ENCODE measurements around the gene CDKL1.

DNA sequence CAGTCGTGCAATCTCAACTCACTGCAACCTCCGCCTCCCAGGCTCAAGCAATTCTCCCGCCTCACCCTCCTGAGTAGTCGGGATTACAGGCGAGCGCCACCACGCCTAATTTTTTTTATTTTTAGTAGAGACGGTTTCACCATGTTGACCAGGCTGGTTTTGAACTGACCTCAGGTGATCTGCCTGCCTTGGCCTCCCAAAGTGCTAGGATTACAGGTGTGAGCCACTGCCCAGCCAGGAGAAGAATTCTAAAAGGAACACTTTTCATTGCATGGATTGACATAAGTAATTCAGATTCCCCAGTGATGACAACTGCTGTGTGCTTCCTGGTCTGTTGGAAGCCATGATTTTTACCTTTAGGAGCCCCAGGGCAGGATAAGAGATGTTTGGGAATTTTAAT, 62.5 kb downstream of the CDKL1 start:
- TF ChIP-seq EZH2 (IDR thresholded peaks at IDR 0.05; ENCODE audit: low read length, unreplicated experiment), result no peak
- TF ChIP-seq, protein P1, sequence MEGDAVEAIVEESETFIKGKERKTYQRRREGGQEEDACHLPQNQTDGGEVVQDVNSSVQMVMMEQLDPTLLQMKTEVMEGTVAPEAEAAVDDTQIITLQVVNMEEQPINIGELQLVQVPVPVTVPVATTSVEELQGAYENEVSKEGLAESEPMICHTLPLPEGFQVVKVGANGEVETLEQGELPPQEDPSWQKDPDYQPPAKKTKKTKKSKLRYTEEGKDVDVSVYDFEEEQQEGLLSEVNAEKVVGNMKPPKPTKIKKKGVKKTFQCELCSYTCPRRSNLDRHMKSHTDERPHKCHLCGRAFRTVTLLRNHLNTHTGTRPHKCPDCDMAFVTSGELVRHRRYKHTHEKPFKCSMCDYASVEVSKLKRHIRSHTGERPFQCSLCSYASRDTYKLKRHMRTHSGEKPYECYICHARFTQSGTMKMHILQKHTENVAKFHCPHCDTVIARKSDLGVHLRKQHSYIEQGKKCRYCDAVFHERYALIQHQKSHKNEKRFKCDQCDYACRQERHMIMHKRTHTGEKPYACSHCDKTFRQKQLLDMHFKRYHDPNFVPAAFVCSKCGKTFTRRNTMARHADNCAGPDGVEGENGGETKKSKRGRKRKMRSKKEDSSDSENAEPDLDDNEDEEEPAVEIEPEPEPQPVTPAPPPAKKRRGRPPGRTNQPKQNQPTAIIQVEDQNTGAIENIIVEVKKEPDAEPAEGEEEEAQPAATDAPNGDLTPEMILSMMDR (conservative IDR thresholded peaks at IDR 0.05; ENCODE audit: low read depth, low read length), result no peak
